OCI-LY7 (cell line): ENCODE results near the gene MTG2.

ENCODE experiments used
- EZH2phosphoT487 ChIP-seq: fragments of 200-600 bp; sonication (generic); IDR thresholded peaks from 2 replicates; pipeline ENCODE4 v1.6.1; 2018; ENCODE audit warnings: low read depth, borderline replicate concordance, mild to moderate bottlenecking, mixed run types, antibody characterized with exemption, low read length, moderate library complexity, mixed read lengths
- TF ChIP-seq, protein P1 (sequence below): fragments of 200-600 bp; sonication (generic); conservative IDR thresholded peaks from 2 replicates; pipeline ENCODE4 v1.5.1; 2014; ENCODE audit warnings: mild to moderate bottlenecking, antibody characterized with exemption, low read length, moderate library complexity, mixed read lengths

- TF ChIP-seq, protein P1, sequence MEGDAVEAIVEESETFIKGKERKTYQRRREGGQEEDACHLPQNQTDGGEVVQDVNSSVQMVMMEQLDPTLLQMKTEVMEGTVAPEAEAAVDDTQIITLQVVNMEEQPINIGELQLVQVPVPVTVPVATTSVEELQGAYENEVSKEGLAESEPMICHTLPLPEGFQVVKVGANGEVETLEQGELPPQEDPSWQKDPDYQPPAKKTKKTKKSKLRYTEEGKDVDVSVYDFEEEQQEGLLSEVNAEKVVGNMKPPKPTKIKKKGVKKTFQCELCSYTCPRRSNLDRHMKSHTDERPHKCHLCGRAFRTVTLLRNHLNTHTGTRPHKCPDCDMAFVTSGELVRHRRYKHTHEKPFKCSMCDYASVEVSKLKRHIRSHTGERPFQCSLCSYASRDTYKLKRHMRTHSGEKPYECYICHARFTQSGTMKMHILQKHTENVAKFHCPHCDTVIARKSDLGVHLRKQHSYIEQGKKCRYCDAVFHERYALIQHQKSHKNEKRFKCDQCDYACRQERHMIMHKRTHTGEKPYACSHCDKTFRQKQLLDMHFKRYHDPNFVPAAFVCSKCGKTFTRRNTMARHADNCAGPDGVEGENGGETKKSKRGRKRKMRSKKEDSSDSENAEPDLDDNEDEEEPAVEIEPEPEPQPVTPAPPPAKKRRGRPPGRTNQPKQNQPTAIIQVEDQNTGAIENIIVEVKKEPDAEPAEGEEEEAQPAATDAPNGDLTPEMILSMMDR: no peak
- no peak for TF ChIP-seq EZH2phosphoT487
Observed at GRCh38 chr20:62202676-62203377, 20.0 kb downstream of the MTG2 start.
